CD1c-positive myeloid dendritic cell (primary cell): Measurements from ENCODE around the gene ALDH1B1.

Experiments used
- DNase-seq: peaks from one replicate; pipeline ENCODE4 v3.0.0-alpha.2; 2016; ENCODE audit errors: extremely low spot score

Gene ALDH1B1

GRCh38 chr9:38415856-38416255, 23.4 kb downstream of the ALDH1B1 start:
- DNase-seq: no peak

GRCh38 chr9:38416461-38416860, 24.0 kb downstream of the ALDH1B1 start:
- no peak for DNase-seq

GRCh38 chr9:38417003-38417945, 24.8 kb downstream of the ALDH1B1 start:
- DNase-seq: no peak

GRCh38 chr9:38418366-38418765, 25.9 kb downstream of the ALDH1B1 start:
- no peak for DNase-seq

GRCh38 chr9:38419181-38419580, 26.7 kb downstream of the ALDH1B1 start:
- no peak for DNase-seq

- DNase-seq: no peak
Measured at GRCh38 chr9:38421498-38422211, 29.2 kb downstream of the ALDH1B1 start.

GRCh38 chr9:38422555-38423260, 30.2 kb downstream of the ALDH1B1 start:
- no peak for DNase-seq

GRCh38 chr9:38423273-38423972, 30.9 kb downstream of the ALDH1B1 start:
- DNase-seq: no peak

- DNase-seq: no peak
Measured at GRCh38 chr9:38423973-38424843, 31.7 kb downstream of the ALDH1B1 start, which contains the start of gene IGFBPL1. IGFBPL1 (minus strand) TSS chr9:38424454; CDS start chr9:38424424, 30 bp downstream.

GRCh38 chr9:38424918-38425317, 32.4 kb downstream of the ALDH1B1 start:
- DNase-seq: no peak

- DNase-seq: no peak
Measured at GRCh38 chr9:38428062-38428461, 35.6 kb downstream of the ALDH1B1 start.

- no peak for DNase-seq
Measured at GRCh38 chr9:38431116-38431515, 38.6 kb downstream of the ALDH1B1 start.

- DNase-seq: peak; percentile 53
Measured at GRCh38 chr9:38432922-38433510, 40.5 kb downstream of the ALDH1B1 start.

- no peak for DNase-seq
Measured at GRCh38 chr9:38434365-38434764, 41.9 kb downstream of the ALDH1B1 start.

- no peak for DNase-seq
Measured at GRCh38 chr9:38434853-38435252, 42.4 kb downstream of the ALDH1B1 start.

GRCh38 chr9:38435521-38435920, 43.0 kb downstream of the ALDH1B1 start:
- DNase-seq: no peak

GRCh38 chr9:38436708-38437107, 44.2 kb downstream of the ALDH1B1 start:
- DNase-seq: no peak

GRCh38 chr9:38437193-38437823, 44.8 kb downstream of the ALDH1B1 start:
- DNase-seq: no peak

GRCh38 chr9:38439291-38439915, 46.9 kb downstream of the ALDH1B1 start:
- DNase-seq: no peak
